DOHH2 (cell line): ENCODE data around the gene ST3GAL3.

Experiments
- EZH2phosphoT487 ChIP-seq: fragments of 200-600 bp; sonication (generic); IDR thresholded peaks from 2 replicates; pipeline ENCODE4 v1.6.1; 2017; ENCODE audit warnings: borderline replicate concordance, mild to moderate bottlenecking, antibody characterized with exemption, low read length, moderate library complexity, mixed read lengths
- TF ChIP-seq, protein P1 (sequence below): fragments of 200-600 bp; sonication (generic); IDR thresholded peaks from one replicate; pipeline ENCODE4 v1.5.1; 2014; ENCODE audit warnings: antibody characterized with exemption, mild to moderate bottlenecking, low read depth, low read length; ENCODE audit not compliant: poor library complexity, severe bottlenecking

DNA sequence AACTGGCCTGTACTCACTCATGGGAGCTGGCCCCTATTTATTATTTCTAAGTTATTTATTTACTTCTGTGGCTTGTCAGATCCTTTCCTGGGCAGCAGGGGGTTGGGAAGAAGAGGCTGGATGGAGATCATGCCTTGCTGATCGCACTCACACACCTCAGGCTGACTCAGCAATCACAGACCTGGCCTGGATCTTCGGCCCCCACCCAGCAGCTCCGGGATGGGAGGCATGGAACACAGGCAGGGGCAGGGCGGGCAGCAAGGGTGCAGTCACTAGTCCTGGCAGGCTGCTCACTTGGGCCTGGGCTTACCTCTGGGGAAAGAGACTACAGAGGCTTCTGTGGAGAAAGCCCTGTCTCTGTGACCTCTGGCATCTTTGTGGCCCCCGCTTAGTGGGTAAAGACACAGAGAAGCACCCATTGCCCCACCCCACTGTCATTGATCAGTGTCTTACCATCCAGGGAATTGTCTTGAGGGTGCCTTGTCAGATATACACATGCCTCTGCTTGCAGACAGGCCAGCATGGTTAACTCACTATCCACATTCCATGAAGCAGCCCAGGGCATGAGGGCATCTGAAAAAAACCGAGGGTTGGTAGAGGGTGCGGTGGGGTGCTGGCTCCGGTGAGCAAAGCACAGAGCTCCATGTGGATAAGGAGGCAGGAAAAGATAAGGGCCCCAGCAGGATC, 230.0 kb downstream of the ST3GAL3 start:
- TF ChIP-seq, protein P1, sequence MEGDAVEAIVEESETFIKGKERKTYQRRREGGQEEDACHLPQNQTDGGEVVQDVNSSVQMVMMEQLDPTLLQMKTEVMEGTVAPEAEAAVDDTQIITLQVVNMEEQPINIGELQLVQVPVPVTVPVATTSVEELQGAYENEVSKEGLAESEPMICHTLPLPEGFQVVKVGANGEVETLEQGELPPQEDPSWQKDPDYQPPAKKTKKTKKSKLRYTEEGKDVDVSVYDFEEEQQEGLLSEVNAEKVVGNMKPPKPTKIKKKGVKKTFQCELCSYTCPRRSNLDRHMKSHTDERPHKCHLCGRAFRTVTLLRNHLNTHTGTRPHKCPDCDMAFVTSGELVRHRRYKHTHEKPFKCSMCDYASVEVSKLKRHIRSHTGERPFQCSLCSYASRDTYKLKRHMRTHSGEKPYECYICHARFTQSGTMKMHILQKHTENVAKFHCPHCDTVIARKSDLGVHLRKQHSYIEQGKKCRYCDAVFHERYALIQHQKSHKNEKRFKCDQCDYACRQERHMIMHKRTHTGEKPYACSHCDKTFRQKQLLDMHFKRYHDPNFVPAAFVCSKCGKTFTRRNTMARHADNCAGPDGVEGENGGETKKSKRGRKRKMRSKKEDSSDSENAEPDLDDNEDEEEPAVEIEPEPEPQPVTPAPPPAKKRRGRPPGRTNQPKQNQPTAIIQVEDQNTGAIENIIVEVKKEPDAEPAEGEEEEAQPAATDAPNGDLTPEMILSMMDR = no peak
- TF ChIP-seq EZH2phosphoT487 = no peak
